Liver (tissue), 9 donors: ENCODE measurements around the gene RNF4. TPM values are rescaled to one million over a fixed set of nuclear protein-coding genes. Genes with fewer than 3 reads are reported as not detected.

ENCODE experiments used
- DNase-seq: peaks from one replicate; pipeline ENCODE4 v3.0.0-alpha.2; 2017; ENCODE audit warnings: low spot score
- H3K27ac ChIP-seq, 2 donors: one replicate each; pipeline ENCODE4 v1.7.0; 2013; ENCODE audit warnings: inconsistent platforms in 2 of 2, low read length in 2 of 2, control low read depth in 1 of 2, low read depth in 1 of 2, mild to moderate bottlenecking in 1 of 2
- H3K27me3 ChIP-seq, 4 donors: one replicate each; pipeline versions ENCODE4 v1.6.1 to v1.7.0; 2013; ENCODE audit warnings: low read length in 3 of 4, inconsistent platforms in 1 of 4, mild to moderate bottlenecking in 1 of 4, moderate library complexity in 1 of 4; ENCODE audit not compliant: control insufficient read depth in 4 of 4, insufficient read depth in 4 of 4
- H3K36me3 ChIP-seq, 4 donors: one replicate each; pipeline versions ENCODE4 v1.6.1 to v1.7.0; 2013; ENCODE audit warnings: low read length in 3 of 4, mild to moderate bottlenecking in 3 of 4, low read depth in 1 of 4, moderate library complexity in 1 of 4; ENCODE audit not compliant: control insufficient read depth in 4 of 4, insufficient read depth in 3 of 4
- H3K4me1 ChIP-seq, 4 donors: one replicate each; pipeline versions ENCODE4 v1.6.1 to v1.7.0; 2013; ENCODE audit warnings: low read length in 3 of 4, mild to moderate bottlenecking in 3 of 4, moderate library complexity in 1 of 4; ENCODE audit not compliant: control insufficient read depth in 4 of 4, insufficient read depth in 4 of 4
- H3K4me3 ChIP-seq, 3 donors: one replicate each; pipeline versions ENCODE4 v1.6.1 to v1.7.0; 2013; ENCODE audit warnings: low read length in 3 of 3, control low read depth in 1 of 3, low read depth in 1 of 3, mild to moderate bottlenecking in 1 of 3
- H3K9ac ChIP-seq, 2 donors: one replicate each; pipeline ENCODE4 v1.7.0; 2013; ENCODE audit warnings: low read length in 2 of 2, mild to moderate bottlenecking in 2 of 2, moderate library complexity in 2 of 2, control low read depth in 1 of 2, low read depth in 1 of 2
- H3K9me3 ChIP-seq, 4 donors: one replicate each; pipeline versions ENCODE4 v1.6.1 to v1.7.0; 2013; ENCODE audit warnings: low read length in 3 of 4; ENCODE audit not compliant: control insufficient read depth in 4 of 4
- ATF3 ChIP-seq: IDR thresholded peaks from 2 replicates; pipeline ENCODE4 v1.6.1; 2016; ENCODE audit warnings: antibody characterized with exemption
- EGR1 ChIP-seq, 2 donors: IDR thresholded peaks; 2 replicates each; pipeline ENCODE4 v1.6.1; 2016 to 2018; ENCODE audit warnings: antibody characterized with exemption in 2 of 2, low read depth in 2 of 2
- FOXA1 ChIP-seq: IDR thresholded peaks from 2 replicates; pipeline ENCODE4 v1.6.1; 2016; ENCODE audit warnings: antibody characterized with exemption
- FOXA2 ChIP-seq: IDR thresholded peaks from 2 replicates; pipeline ENCODE4 v1.6.1; 2016; ENCODE audit warnings: antibody characterized with exemption
- GABPA ChIP-seq, 2 donors: IDR thresholded peaks in 1 of 2; conservative IDR thresholded peaks in 1 of 2; 2 replicates each; pipeline ENCODE4 v1.6.1; 2016; ENCODE audit warnings: antibody characterized with exemption in 2 of 2, mild to moderate bottlenecking in 1 of 2, moderate library complexity in 1 of 2
- HNF4G ChIP-seq: IDR thresholded peaks from 2 replicates; pipeline ENCODE4 v1.6.1; 2016; ENCODE audit warnings: antibody characterized with exemption
- JUND ChIP-seq, 2 donors: IDR thresholded peaks; 2 replicates each; pipeline ENCODE4 v1.6.1; 2016; ENCODE audit warnings: antibody characterized with exemption in 2 of 2
- MAX ChIP-seq: IDR thresholded peaks from 2 replicates; pipeline ENCODE4 v1.6.1; 2016; ENCODE audit warnings: antibody characterized with exemption
- REST ChIP-seq: IDR thresholded peaks from 2 replicates; pipeline ENCODE4 v1.6.1; 2016; ENCODE audit warnings: antibody characterized with exemption, mild to moderate bottlenecking
- SP1 ChIP-seq: IDR thresholded peaks from 2 replicates; pipeline ENCODE4 v1.6.1; 2018; ENCODE audit warnings: antibody characterized with exemption, mild to moderate bottlenecking
- YY1 ChIP-seq: IDR thresholded peaks from 2 replicates; pipeline ENCODE4 v1.6.1; 2016; ENCODE audit warnings: antibody characterized with exemption, mild to moderate bottlenecking
- ZBTB33 ChIP-seq: IDR thresholded peaks from 2 replicates; pipeline ENCODE4 v1.6.1; 2016; ENCODE audit warnings: antibody characterized with exemption
- WGBS: extraction: QIAGEN DNeasy Blood & Tissue Kit; methylation state at CpG from one replicate; pipeline ENCODE4 v1.1.7; 2013; 5-methylcytosine and 5-hydroxymethylcytosine counted together
- polyA plus RNA-seq, 2 donors: library from polyadenylated mRNA; stranded (reverse) in 1 of 2; unstranded in 1 of 2; fragments of 200-250 nt in 1 of 2; fragments of >200 nt in 1 of 2; fragmentation: Nextera tagmentation in 1 of 2; extraction: Ambion mirVana in 1 of 2; gene quantifications; one replicate each; pipeline versions ENCODE4 v1.2.1 to v1.2.3, GENCODE V29; 2013 to 2015
- total RNA-seq, 2 donors: library from RNA; depleted of rRNA; stranded (reverse); fragments of >200 nt; gene quantifications; one replicate each; pipeline ENCODE4 v1.2.3, GENCODE V29; 2014
- donor health status: healthy.
- donor health status: healthy.
- donor health status: healthy.
- donor health status: healthy.
- donor health status: healthy.

Gene RNF4
- total and polyA plus RNA-seq, 4 donors: 13.0 to 31.0 (median 17.2) TPM

- DNase-seq: no peak
- no peak overlapping the region for H3K9ac ChIP-seq
- no peaks in the 10 kb centered on the region for H3K27me3 ChIP-seq
- TF ChIP-seq JUND (IDR thresholded peaks at IDR 0.05): no peak
- no peak for TF ChIP-seq ZBTB33
- no peak for TF ChIP-seq MAX
- no peak for TF ChIP-seq YY1
- TF ChIP-seq EGR1 (IDR thresholded peaks at IDR 0.05; ENCODE audit: low read depth in 2 of 2): no peak
- TF ChIP-seq SP1: no peak
- no peak overlapping the region for H3K4me3 ChIP-seq
- peaks cover 0 to 7% (median 6%) of the 10 kb centered on the region in 4 donors for H3K36me3 ChIP-seq
- WGBS: 95% methylated on average over 4 of the region's 4 CpGs
- no peak overlapping the region for H3K27ac ChIP-seq
- H3K4me1 ChIP-seq: peaks cover 14 to 45% (median 23%) of the 10 kb centered on the region in 4 donors
- no peaks in the 10 kb centered on the region for H3K9me3 ChIP-seq
These were observed 17.1 kb downstream of the RNF4 start for GRCh38 chr4:2485956-2486355.

GRCh38 chr4:2486981-2487380, 18.1 kb downstream of the RNF4 start:
- no peaks in the 10 kb centered on the region for H3K27me3 ChIP-seq
- H3K4me3 ChIP-seq: no peak overlapping the region
- peaks cover 8 to 35% (median 16%) of the 10 kb centered on the region in 4 donors for H3K4me1 ChIP-seq
- H3K9me3 ChIP-seq: no peaks in the 10 kb centered on the region
- H3K36me3 ChIP-seq: peaks cover 0 to 11% (median 8%) of the 10 kb centered on the region in 4 donors
- WGBS: 95% methylated on average over 6 of the region's 6 CpGs
- H3K9ac ChIP-seq: no peak overlapping the region
- no peak overlapping the region for H3K27ac ChIP-seq
- no peak for DNase-seq
- TF ChIP-seq REST (no peak), EGR1 (IDR thresholded peaks at IDR 0.05; ENCODE audit: low read depth in 2 of 2) (no peak), JUND (IDR thresholded peaks at IDR 0.05) (no peak), FOXA1 (no peak), MAX (no peak), GABPA (IDR thresholded peaks at IDR 0.05 in 1 of 2, conservative IDR thresholded peaks at IDR 0.05 in 1 of 2) (no peak), FOXA2 (no peak)

- Histone ChIP-seq H3K9me3 (no peaks in the 10 kb centered on the region), H3K36me3 (peaks cover 3 to 17% (median 11%) of the 10 kb centered on the region in 4 donors), H3K27me3 (no peaks in the 10 kb centered on the region), H3K4me3 (no peak overlapping the region), H3K4me1 (peaks cover 4 to 28% (median 10%) of the 10 kb centered on the region in 4 donors), H3K27ac (no peak overlapping the region), H3K9ac (no peak overlapping the region)
- TF ChIP-seq ATF3: no peak
- no peak for TF ChIP-seq EGR1 (IDR thresholded peaks at IDR 0.05; ENCODE audit: low read depth in 2 of 2)
- no peak for TF ChIP-seq HNF4G
- no peak for TF ChIP-seq YY1
- no peak for DNase-seq
- WGBS: 85% methylated on average over 6 of the region's 6 CpGs
These were observed 18.7 kb downstream of the RNF4 start for GRCh38 chr4:2487632-2488031.
